OCI-LY7 (cell line): ENCODE data around the gene LRRC52. TPM values are rescaled to one million over a fixed set of nuclear protein-coding genes. Genes with fewer than 3 reads are reported as not detected.

ENCODE experiments used
- BruUV-seq: library from RNA; stranded (reverse); fragments of 400-500 nt; replicated peaks from 2 replicates; lab custom pipeline; 2021; lab: Mats Ljungman, UMichigan
- CTCF ChIA-PET: fragments of 300-600 bp; sonication (Branson Sonifier 250); formaldehyde crosslinking; loops from one replicate; lab custom pipeline; 2022; ENCODE audit warnings: antibody characterized with exemption; ENCODE audit not compliant: unreplicated experiment; lab: Charles Lee
- POLR2A ChIA-PET: fragments of 300-600 bp; sonication (Branson Sonifier 250); formaldehyde crosslinking; loops from one replicate; lab custom pipeline; 2022; ENCODE audit warnings: antibody characterized with exemption; lab: Charles Lee
- DNase-seq: peaks from one replicate; pipeline ENCODE4 v3.0.0-alpha.2; 2015; ENCODE audit warnings: low spot score
- H2AFZ ChIP-seq: fragments of 200-600 bp; sonication (generic), shearing (Covaris generic); 2 replicates; pipeline ENCODE4 v1.6.1; 2014; ENCODE audit warnings: mild to moderate bottlenecking, antibody characterized with exemption, low read length, moderate library complexity
- H3K27ac ChIP-seq: fragments of 200-600 bp; sonication (generic); 2 replicates; pipeline ENCODE4 v1.5.1; 2014; ENCODE audit warnings: mixed run types, low read depth, mild to moderate bottlenecking, moderate library complexity, low read length, inconsistent platforms; ENCODE audit not compliant: poor library complexity, severe bottlenecking
- H3K36me3 ChIP-seq: fragments of 200-600 bp; sonication (generic); 2 replicates; pipeline ENCODE4 v1.6.1; 2014; ENCODE audit warnings: mild to moderate bottlenecking, antibody characterized with exemption, low read length, moderate library complexity, mixed read lengths; ENCODE audit not compliant: insufficient read depth
- H3K4me1 ChIP-seq: fragments of 200-600 bp; sonication (generic); 2 replicates; pipeline ENCODE4 v1.5.1; 2014; ENCODE audit warnings: mild to moderate bottlenecking, low read length; ENCODE audit not compliant: insufficient read depth, poor library complexity, severe bottlenecking
- H3K4me2 ChIP-seq: fragments of 200-600 bp; sonication (generic); 2 replicates; pipeline ENCODE4 v1.6.1; 2014; ENCODE audit warnings: mild to moderate bottlenecking, low read length
- H3K4me3 ChIP-seq: fragments of 200-600 bp; sonication (generic); 2 replicates; pipeline ENCODE4 v1.5.1; 2014; ENCODE audit warnings: mild to moderate bottlenecking, low read depth, low read length; ENCODE audit not compliant: poor library complexity, severe bottlenecking
- H3K79me2 ChIP-seq: fragments of 200-600 bp; sonication (generic); 2 replicates; pipeline ENCODE4 v1.6.1; 2016; ENCODE audit warnings: low read depth, mild to moderate bottlenecking, low read length, moderate library complexity, mixed read lengths; ENCODE audit not compliant: insufficient read depth
- H3K9me2 ChIP-seq: fragments of 200-600 bp; sonication (generic); 2 replicates; pipeline ENCODE4 v1.6.1; 2016; ENCODE audit warnings: mild to moderate bottlenecking, low read length, mixed read lengths; ENCODE audit not compliant: insufficient read depth
- H3K9me3 ChIP-seq: fragments of 200-600 bp; sonication (generic); 2 replicates; pipeline ENCODE4 v1.6.1; 2014; ENCODE audit warnings: mild to moderate bottlenecking, mixed run types, low read length, mixed read lengths
- H4K20me1 ChIP-seq: fragments of 200-600 bp; sonication (generic); 2 replicates; pipeline ENCODE4 v1.6.1; 2014; ENCODE audit warnings: mild to moderate bottlenecking, antibody characterized with exemption, low read length, moderate library complexity, mixed read lengths; ENCODE audit not compliant: insufficient read depth
- CTCF ChIP-seq: fragments of 200-600 bp; sonication (generic); conservative IDR thresholded peaks from 2 replicates; pipeline ENCODE4 v1.5.1; 2014; ENCODE audit warnings: mild to moderate bottlenecking, antibody characterized with exemption, low read length, moderate library complexity, mixed read lengths
- EZH2phosphoT487 ChIP-seq: fragments of 200-600 bp; sonication (generic); IDR thresholded peaks from 2 replicates; pipeline ENCODE4 v1.6.1; 2018; ENCODE audit warnings: low read depth, borderline replicate concordance, mild to moderate bottlenecking, mixed run types, antibody characterized with exemption, low read length, moderate library complexity, mixed read lengths
- intact Hi-C: fragments of 100-400 bp; cut with micrococcal nuclease; formaldehyde crosslinking; loops from one replicate; pipeline ENCODE4 v1.10.0; 2022; ENCODE audit not compliant: unreplicated experiment
- total RNA-seq, 2 experiments: library from RNA; depleted of rRNA in 1 of 2; stranded (reverse); fragments of >200 nt in 1 of 2; shearing (Covaris generic) in 1 of 2; gene quantifications; 2 replicates each; pipeline ENCODE4 v1.2.3, GENCODE V29; 2014 to 2022

Gene LRRC52
- total RNA-seq, 2 experiments from 2014 or later: not detected

- CTCF ChIA-PET: no interaction called here
- no peak overlapping the region for H2AFZ ChIP-seq
- H3K36me3 ChIP-seq: no peaks in the 10 kb centered on the region
- no peaks in the 10 kb centered on the region for H3K9me2 ChIP-seq
- no peak overlapping the region for H3K4me2 ChIP-seq
- no TSS peak for BruUV-seq
- no peak for DNase-seq
- no peaks in the 10 kb centered on the region for H3K79me2 ChIP-seq
- intact Hi-C loops: no loop called here
- POLR2A ChIA-PET: interaction anchor here (0.5 to 0.7 kb wide), 3 partner anchors 11 to 1932 kb away, joined by 3 to 4 read pairs (median 3); no protein-coding TSS in a partner anchor
- H3K4me3 ChIP-seq: no peak overlapping the region
- H3K4me1 ChIP-seq: no peaks in the 10 kb centered on the region
- H3K9me3 ChIP-seq: no peaks in the 10 kb centered on the region
- H4K20me1 ChIP-seq: no peaks in the 10 kb centered on the region
- TF ChIP-seq CTCF (no peak), EZH2phosphoT487 (no peak)
- H3K27ac ChIP-seq: no peak overlapping the region
Measured at GRCh38 chr1:165533254-165533653, 10.5 kb upstream of the LRRC52 start.

- H4K20me1 ChIP-seq: no peaks in the 10 kb centered on the region
- no peaks in the 10 kb centered on the region for H3K36me3 ChIP-seq
- H3K4me2 ChIP-seq: no peak overlapping the region
- POLR2A ChIA-PET: interaction anchor here (1.6 kb wide), 1 partner anchor 13 kb away, joined by 3 read pairs; no protein-coding TSS in a partner anchor
- no peaks in the 10 kb centered on the region for H3K9me3 ChIP-seq
- intact Hi-C loops: no loop called here
- CTCF ChIA-PET: no interaction called here
- no peak overlapping the region for H3K4me3 ChIP-seq
- no peaks in the 10 kb centered on the region for H3K9me2 ChIP-seq
- H2AFZ ChIP-seq: no peak overlapping the region
- no peaks in the 10 kb centered on the region for H3K4me1 ChIP-seq
- no peak for DNase-seq
- H3K27ac ChIP-seq: no peak overlapping the region
- no peak for TF ChIP-seq CTCF
- no peak for TF ChIP-seq EZH2phosphoT487
- no peaks in the 10 kb centered on the region for H3K79me2 ChIP-seq
- BruUV-seq: no TSS peak
Measured at GRCh38 chr1:165536016-165536415, 7.8 kb upstream of the LRRC52 start.

DNA sequence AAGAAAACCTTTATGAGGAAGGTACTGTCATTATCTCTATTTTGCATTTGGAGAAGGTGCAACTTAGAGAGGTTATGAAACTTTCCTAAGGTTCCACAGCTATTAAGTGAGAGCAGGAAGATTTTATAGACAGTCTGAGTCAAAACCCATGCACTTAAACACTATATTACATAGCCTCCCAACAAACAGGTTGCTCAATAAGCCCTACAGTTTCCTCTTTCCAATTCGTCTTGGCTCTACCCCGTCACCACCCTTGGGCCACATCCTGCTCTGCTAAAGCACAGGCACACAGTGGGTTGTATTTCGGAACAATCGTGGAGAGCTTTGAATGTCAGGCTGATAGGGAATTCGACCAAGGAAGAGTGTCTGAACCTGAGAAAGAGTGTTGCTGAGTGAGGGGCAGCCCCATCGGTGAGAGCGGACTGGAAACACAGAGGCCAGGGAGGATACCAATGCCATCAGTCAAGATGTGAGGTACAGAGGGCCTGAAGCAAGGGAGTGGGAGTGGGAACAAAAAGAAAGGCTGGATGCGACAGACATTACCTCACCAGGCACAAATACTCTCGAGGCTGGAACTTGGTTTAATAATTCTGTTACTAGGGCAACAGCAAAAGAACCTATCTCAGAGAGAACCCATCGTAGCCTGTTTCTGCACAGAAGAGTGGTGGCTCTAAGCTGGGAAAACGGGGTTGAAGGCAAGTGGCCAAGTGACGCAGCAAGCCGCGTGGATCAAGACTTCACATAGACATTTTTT, 6.3 kb upstream of the LRRC52 start:
- Histone ChIP-seq H3K4me1 (no peaks in the 10 kb centered on the region), H4K20me1 (no peaks in the 10 kb centered on the region), H3K4me3 (no peak overlapping the region), H3K4me2 (no peak overlapping the region), H2AFZ (no peak overlapping the region), H3K36me3 (no peaks in the 10 kb centered on the region), H3K27ac (no peak overlapping the region), H3K9me2 (no peaks in the 10 kb centered on the region), H3K79me2 (no peaks in the 10 kb centered on the region), H3K9me3 (no peaks in the 10 kb centered on the region)
- TF ChIP-seq EZH2phosphoT487 (no peak), CTCF (no peak)
- BruUV-seq: no TSS peak
- intact Hi-C loops: no loop called here
- ChIA-PET POLR2A (no interaction called here), CTCF (no interaction called here)
- no peak for DNase-seq
